GM23338 (cell line): Measurements from ENCODE around the gene CT45A1. TPM values are rescaled to one million over a fixed set of nuclear protein-coding genes. Genes with fewer than 3 reads are reported as not detected.

Source experiments
- ATAC-seq: fragments of 200-7000 bp; cut with Tn5 transposase; 3 replicates; pipeline ENCODE4 v1.9.1; 2020
- DNase-seq: peaks from one replicate; pipeline ENCODE4 v3.0.0-alpha.2; 2015; ENCODE audit warnings: low spot score
- H2AFZ ChIP-seq: fragments of 200-600 bp; sonication (generic); 2 replicates; pipeline ENCODE4 v1.8.0; 2016; ENCODE audit warnings: antibody characterized with exemption, mild to moderate bottlenecking, moderate library complexity
- H3F3A ChIP-seq: fragments of 200-600 bp; sonication (generic); replicated peaks from 2 replicates; pipeline ENCODE4 v1.8.0; 2017; ENCODE audit warnings: antibody characterized with exemption, mixed run types, low read depth
- H3K27ac ChIP-seq: fragments of 200-600 bp; sonication (generic); 2 replicates; pipeline ENCODE4 v1.6.1; 2016; ENCODE audit warnings: low read depth
- H3K27me3 ChIP-seq: fragments of 200-600 bp; sonication (generic); 2 replicates; pipeline ENCODE4 v1.8.0; 2016; ENCODE audit warnings: mild to moderate bottlenecking, mixed run types, moderate library complexity; ENCODE audit not compliant: insufficient read depth
- H3K36me3 ChIP-seq: fragments of 200-600 bp; sonication (generic); 2 replicates; pipeline ENCODE4 v1.8.0; 2016; ENCODE audit warnings: mild to moderate bottlenecking; ENCODE audit not compliant: insufficient read depth
- H3K4me1 ChIP-seq: fragments of 200-600 bp; sonication (generic); 2 replicates; pipeline ENCODE4 v1.8.0; 2016; ENCODE audit warnings: mild to moderate bottlenecking, moderate library complexity; ENCODE audit not compliant: insufficient read depth
- H3K4me2 ChIP-seq: fragments of 200-600 bp; sonication (generic); 2 replicates; pipeline ENCODE4 v1.7.1; 2017; ENCODE audit warnings: mixed run types
- H3K4me3 ChIP-seq: fragments of 200-600 bp; sonication (generic); 2 replicates; pipeline ENCODE4 v1.6.1; 2016; ENCODE audit warnings: mixed run types
- H3K79me2 ChIP-seq: fragments of 200-600 bp; sonication (generic); replicated peaks from 2 replicates; pipeline ENCODE4 v1.8.0; 2017; ENCODE audit warnings: mild to moderate bottlenecking; ENCODE audit not compliant: insufficient read depth
- H3K9me2 ChIP-seq: fragments of 200-600 bp; sonication (generic); 2 replicates; pipeline ENCODE4 v1.8.0; 2017; ENCODE audit not compliant: insufficient read depth
- H4K20me1 ChIP-seq: fragments of 200-600 bp; sonication (generic); replicated peaks from 2 replicates; pipeline ENCODE4 v1.8.0; 2017; ENCODE audit warnings: mild to moderate bottlenecking; ENCODE audit not compliant: insufficient read depth
- H3K27ac Mint-ChIP-seq: 2 replicates; pipeline ENCODE4 v1.8.0; 2020; ENCODE audit warnings: inconsistent platforms, mild to moderate bottlenecking, moderate library complexity, mixed read lengths
- H3K27me3 Mint-ChIP-seq: 3 replicates; pipeline ENCODE4 v1.8.0; 2022; ENCODE audit warnings: low read depth, mild to moderate bottlenecking, moderate library complexity, mixed read lengths, inconsistent platforms; ENCODE audit not compliant: insufficient read depth, poor library complexity
- H3K36me3 Mint-ChIP-seq: 3 replicates; pipeline ENCODE4 v1.8.0; 2021; ENCODE audit warnings: low read depth, mild to moderate bottlenecking, inconsistent platforms, moderate library complexity, mixed read lengths
- H3K4me1 Mint-ChIP-seq: 3 replicates; pipeline ENCODE4 v1.8.0; 2020; ENCODE audit warnings: mild to moderate bottlenecking, inconsistent platforms, mixed read lengths
- H3K4me3 Mint-ChIP-seq: 3 replicates; pipeline ENCODE4 v1.8.0; 2021; ENCODE audit warnings: moderate library complexity, mild to moderate bottlenecking, inconsistent platforms, mixed read lengths
- H3K9me3 Mint-ChIP-seq: 3 replicates; pipeline ENCODE4 v1.8.0; 2020; ENCODE audit warnings: moderate library complexity, mild to moderate bottlenecking, inconsistent platforms, mixed read lengths
- CREB1 ChIP-seq: fragments of 250-450 bp; sonication (Bioruptor Pico); IDR thresholded peaks from 2 replicates; pipeline ENCODE4 v1.5.0; 2020; ENCODE audit warnings: low read depth, mild to moderate bottlenecking, moderate library complexity
- EZH2phosphoT487 ChIP-seq: fragments of 200-600 bp; sonication (generic); IDR thresholded peaks from one replicate; pipeline ENCODE4 v1.8.1; 2018; ENCODE audit warnings: antibody characterized with exemption; ENCODE audit not compliant: unreplicated experiment
- JUNB ChIP-seq: IDR thresholded peaks from one replicate; pipeline ENCODE4 v1.6.1; 2016; ENCODE audit warnings: antibody characterized with exemption; ENCODE audit not compliant: unreplicated experiment
- NANOG ChIP-seq: IDR thresholded peaks from 2 replicates; pipeline ENCODE4 v1.6.1; 2016; ENCODE audit warnings: antibody characterized with exemption, borderline replicate concordance
- POLR2AphosphoS5 ChIP-seq: IDR thresholded peaks from 2 replicates; pipeline ENCODE4 v1.6.1; 2016; ENCODE audit warnings: antibody characterized with exemption, low read depth
- STAT1 ChIP-seq: IDR thresholded peaks from one replicate; pipeline ENCODE4 v1.6.1; 2016; ENCODE audit warnings: antibody characterized with exemption; ENCODE audit not compliant: unreplicated experiment
- ZNF114 ChIP-seq: fragments of 250-450 bp; sonication (Bioruptor Pico); IDR thresholded peaks from 2 replicates; pipeline ENCODE4 v1.5.0; 2020; ENCODE audit warnings: mild to moderate bottlenecking, moderate library complexity
- ZNF331 ChIP-seq: fragments of 250-450 bp; sonication (Bioruptor Pico); IDR thresholded peaks from 2 replicates; pipeline ENCODE4 v1.5.0; 2020; ENCODE audit warnings: low read depth, mild to moderate bottlenecking, moderate library complexity
- polyA plus RNA-seq: library from polyadenylated mRNA; unstranded; fragments of >200 nt; fragmentation: Nextera tagmentation; extraction: Ambion mirVana; gene quantifications from 2 replicates; pipeline ENCODE4 v1.2.1, GENCODE V29; 2016
- total RNA-seq: library from RNA; depleted of rRNA; stranded (reverse); fragments of >200 nt; shearing (Covaris generic); gene quantifications from 2 replicates; pipeline ENCODE4 v1.2.3, GENCODE V29; 2014
- TF ChIP-seq, protein P1 (sequence below), 2 experiments: fragments of 200-600 bp in 1 of 2; sonication (generic) in 1 of 2; conservative IDR thresholded peaks; 2 replicates each; pipeline versions ENCODE4 v1.5.1 to v1.6.1; 2016 to 2017; ENCODE audit warnings: antibody characterized with exemption in 2 of 2, low read depth in 2 of 2, mild to moderate bottlenecking in 2 of 2, moderate library complexity in 1 of 2
- TF ChIP-seq, protein P2 (sequence below): fragments of 250-450 bp; sonication (Bioruptor Pico); IDR thresholded peaks from 2 replicates; pipeline ENCODE4 v1.5.0; 2020; ENCODE audit warnings: mild to moderate bottlenecking, moderate library complexity
- TF ChIP-seq, protein P3 (sequence below): IDR thresholded peaks from one replicate; pipeline ENCODE4 v1.6.1; 2018; ENCODE audit warnings: antibody characterized with exemption; ENCODE audit not compliant: unreplicated experiment

CT45A1 gene
- total and polyA plus RNA-seq, 2 experiments from 2014 or later = not detected

DNA sequence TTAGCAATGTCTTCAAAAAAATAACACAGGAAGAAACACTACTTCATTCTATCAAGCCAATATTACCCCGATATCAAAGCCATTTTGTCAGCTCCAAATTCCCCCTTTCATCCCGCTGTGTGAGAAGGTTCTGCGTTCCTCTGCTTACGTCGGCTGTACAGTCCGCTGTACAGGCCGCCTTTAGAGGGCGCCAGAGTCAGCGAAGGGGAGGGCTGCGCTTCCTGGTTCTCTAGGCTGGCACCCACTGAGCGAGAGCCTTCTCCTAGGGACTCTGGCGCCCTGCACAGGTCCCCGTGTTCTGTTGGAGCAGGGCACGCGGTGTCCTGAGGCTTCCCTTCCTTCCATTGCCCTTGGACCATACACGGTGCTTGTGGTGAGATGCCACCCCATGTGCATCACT lies 25.3 kb upstream of the CT45A1 start (continued):
- TF ChIP-seq, protein P1, sequence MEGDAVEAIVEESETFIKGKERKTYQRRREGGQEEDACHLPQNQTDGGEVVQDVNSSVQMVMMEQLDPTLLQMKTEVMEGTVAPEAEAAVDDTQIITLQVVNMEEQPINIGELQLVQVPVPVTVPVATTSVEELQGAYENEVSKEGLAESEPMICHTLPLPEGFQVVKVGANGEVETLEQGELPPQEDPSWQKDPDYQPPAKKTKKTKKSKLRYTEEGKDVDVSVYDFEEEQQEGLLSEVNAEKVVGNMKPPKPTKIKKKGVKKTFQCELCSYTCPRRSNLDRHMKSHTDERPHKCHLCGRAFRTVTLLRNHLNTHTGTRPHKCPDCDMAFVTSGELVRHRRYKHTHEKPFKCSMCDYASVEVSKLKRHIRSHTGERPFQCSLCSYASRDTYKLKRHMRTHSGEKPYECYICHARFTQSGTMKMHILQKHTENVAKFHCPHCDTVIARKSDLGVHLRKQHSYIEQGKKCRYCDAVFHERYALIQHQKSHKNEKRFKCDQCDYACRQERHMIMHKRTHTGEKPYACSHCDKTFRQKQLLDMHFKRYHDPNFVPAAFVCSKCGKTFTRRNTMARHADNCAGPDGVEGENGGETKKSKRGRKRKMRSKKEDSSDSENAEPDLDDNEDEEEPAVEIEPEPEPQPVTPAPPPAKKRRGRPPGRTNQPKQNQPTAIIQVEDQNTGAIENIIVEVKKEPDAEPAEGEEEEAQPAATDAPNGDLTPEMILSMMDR (conservative IDR thresholded peaks at IDR 0.05; ENCODE audit: low read depth in 2 of 2) = peak; percentile 62 to 74
- TF ChIP-seq ZNF331 (CRISPR knock-in tag) (no peak), NANOG (no peak), STAT1 (no peak), EZH2phosphoT487 (no peak), CREB1 (0 out of 2 replicates have a peak, but pooled peaks have one; percentile 41), JUNB (no peak)

- Histone ChIP-seq H3F3A (no peaks in the 10 kb centered on the region), H3K79me2 (no peaks in the 10 kb centered on the region), H3K27ac (no peak overlapping the region), H2AFZ (no peak overlapping the region), H4K20me1 (no peaks in the 10 kb centered on the region), H3K4me2 (no peak overlapping the region), H3K4me1 (no peaks in the 10 kb centered on the region), H3K27me3 (no peaks in the 10 kb centered on the region), H3K9me2 (no peaks in the 10 kb centered on the region), H3K36me3 (no peaks in the 10 kb centered on the region), H3K4me3 (no peak overlapping the region)
- no peak for DNase-seq
- H3K4me3 Mint-ChIP-seq = no peak overlapping the region
- no peaks in the 10 kb centered on the region for H3K4me1 Mint-ChIP-seq
- H3K27me3 Mint-ChIP-seq = no peaks in the 10 kb centered on the region
- no peaks in the 10 kb centered on the region for H3K36me3 Mint-ChIP-seq
- ATAC-seq = no peak
- no peaks in the 10 kb centered on the region; the same call in 1 of the 3 replicates for H3K9me3 Mint-ChIP-seq
- H3K27ac Mint-ChIP-seq = no peak overlapping the region
- TF ChIP-seq STAT1 (no peak), CREB1 (no peak), NANOG (no peak), ZNF114 (no peak), ZNF331 (CRISPR knock-in tag) (no peak), POLR2AphosphoS5 (no peak), EZH2phosphoT487 (no peak)
- TF ChIP-seq, protein P2, sequence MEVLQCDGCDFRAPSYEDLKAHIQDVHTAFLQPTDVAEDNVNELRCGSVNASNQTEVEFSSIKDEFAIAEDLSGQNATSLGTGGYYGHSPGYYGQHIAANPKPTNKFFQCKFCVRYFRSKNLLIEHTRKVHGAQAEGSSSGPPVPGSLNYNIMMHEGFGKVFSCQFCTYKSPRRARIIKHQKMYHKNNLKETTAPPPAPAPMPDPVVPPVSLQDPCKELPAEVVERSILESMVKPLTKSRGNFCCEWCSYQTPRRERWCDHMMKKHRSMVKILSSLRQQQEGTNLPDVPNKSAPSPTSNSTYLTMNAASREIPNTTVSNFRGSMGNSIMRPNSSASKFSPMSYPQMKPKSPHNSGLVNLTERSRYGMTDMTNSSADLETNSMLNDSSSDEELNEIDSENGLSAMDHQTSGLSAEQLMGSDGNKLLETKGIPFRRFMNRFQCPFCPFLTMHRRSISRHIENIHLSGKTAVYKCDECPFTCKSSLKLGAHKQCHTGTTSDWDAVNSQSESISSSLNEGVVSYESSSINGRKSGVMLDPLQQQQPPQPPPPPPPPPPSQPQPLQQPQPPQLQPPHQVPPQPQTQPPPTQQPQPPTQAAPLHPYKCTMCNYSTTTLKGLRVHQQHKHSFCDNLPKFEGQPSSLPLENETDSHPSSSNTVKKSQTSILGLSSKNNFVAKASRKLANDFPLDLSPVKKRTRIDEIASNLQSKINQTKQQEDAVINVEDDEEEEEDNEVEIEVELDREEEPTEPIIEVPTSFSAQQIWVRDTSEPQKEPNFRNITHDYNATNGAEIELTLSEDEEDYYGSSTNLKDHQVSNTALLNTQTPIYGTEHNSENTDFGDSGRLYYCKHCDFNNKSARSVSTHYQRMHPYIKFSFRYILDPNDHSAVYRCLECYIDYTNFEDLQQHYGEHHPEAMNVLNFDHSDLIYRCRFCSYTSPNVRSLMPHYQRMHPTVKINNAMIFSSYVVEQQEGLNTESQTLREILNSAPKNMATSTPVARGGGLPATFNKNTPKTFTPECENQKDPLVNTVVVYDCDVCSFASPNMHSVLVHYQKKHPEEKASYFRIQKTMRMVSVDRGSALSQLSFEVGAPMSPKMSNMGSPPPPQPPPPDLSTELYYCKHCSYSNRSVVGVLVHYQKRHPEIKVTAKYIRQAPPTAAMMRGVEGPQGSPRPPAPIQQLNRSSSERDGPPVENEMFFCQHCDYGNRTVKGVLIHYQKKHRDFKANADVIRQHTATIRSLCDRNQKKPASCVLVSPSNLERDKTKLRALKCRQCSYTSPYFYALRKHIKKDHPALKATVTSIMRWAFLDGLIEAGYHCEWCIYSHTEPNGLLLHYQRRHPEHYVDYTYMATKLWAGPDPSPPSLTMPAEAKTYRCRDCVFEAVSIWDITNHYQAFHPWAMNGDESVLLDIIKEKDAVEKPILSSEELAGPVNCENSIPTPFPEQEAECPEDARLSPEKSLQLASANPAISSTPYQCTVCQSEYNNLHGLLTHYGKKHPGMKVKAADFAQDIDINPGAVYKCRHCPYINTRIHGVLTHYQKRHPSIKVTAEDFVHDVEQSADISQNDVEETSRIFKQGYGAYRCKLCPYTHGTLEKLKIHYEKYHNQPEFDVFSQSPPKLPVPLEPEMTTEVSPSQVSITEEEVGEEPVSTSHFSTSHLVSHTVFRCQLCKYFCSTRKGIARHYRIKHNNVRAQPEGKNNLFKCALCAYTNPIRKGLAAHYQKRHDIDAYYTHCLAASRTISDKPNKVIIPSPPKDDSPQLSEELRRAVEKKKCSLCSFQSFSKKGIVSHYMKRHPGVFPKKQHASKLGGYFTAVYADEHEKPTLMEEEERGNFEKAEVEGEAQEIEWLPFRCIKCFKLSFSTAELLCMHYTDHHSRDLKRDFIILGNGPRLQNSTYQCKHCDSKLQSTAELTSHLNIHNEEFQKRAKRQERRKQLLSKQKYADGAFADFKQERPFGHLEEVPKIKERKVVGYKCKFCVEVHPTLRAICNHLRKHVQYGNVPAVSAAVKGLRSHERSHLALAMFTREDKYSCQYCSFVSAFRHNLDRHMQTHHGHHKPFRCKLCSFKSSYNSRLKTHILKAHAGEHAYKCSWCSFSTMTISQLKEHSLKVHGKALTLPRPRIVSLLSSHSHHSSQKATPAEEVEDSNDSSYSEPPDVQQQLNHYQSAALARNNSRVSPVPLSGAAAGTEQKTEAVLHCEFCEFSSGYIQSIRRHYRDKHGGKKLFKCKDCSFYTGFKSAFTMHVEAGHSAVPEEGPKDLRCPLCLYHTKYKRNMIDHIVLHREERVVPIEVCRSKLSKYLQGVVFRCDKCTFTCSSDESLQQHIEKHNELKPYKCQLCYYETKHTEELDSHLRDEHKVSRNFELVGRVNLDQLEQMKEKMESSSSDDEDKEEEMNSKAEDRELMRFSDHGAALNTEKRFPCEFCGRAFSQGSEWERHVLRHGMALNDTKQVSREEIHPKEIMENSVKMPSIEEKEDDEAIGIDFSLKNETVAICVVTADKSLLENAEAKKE (CRISPR knock-in tag) = no peak
- TF ChIP-seq, protein P3, sequence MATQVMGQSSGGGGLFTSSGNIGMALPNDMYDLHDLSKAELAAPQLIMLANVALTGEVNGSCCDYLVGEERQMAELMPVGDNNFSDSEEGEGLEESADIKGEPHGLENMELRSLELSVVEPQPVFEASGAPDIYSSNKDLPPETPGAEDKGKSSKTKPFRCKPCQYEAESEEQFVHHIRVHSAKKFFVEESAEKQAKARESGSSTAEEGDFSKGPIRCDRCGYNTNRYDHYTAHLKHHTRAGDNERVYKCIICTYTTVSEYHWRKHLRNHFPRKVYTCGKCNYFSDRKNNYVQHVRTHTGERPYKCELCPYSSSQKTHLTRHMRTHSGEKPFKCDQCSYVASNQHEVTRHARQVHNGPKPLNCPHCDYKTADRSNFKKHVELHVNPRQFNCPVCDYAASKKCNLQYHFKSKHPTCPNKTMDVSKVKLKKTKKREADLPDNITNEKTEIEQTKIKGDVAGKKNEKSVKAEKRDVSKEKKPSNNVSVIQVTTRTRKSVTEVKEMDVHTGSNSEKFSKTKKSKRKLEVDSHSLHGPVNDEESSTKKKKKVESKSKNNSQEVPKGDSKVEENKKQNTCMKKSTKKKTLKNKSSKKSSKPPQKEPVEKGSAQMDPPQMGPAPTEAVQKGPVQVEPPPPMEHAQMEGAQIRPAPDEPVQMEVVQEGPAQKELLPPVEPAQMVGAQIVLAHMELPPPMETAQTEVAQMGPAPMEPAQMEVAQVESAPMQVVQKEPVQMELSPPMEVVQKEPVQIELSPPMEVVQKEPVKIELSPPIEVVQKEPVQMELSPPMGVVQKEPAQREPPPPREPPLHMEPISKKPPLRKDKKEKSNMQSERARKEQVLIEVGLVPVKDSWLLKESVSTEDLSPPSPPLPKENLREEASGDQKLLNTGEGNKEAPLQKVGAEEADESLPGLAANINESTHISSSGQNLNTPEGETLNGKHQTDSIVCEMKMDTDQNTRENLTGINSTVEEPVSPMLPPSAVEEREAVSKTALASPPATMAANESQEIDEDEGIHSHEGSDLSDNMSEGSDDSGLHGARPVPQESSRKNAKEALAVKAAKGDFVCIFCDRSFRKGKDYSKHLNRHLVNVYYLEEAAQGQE = no peak
- TF ChIP-seq, protein P1 (conservative IDR thresholded peaks at IDR 0.05; ENCODE audit: low read depth in 2 of 2) = no peak
Measured at GRCh38 chrX:135695471-135695870, 18.0 kb upstream of the CT45A1 start.
